ENCODE results near the gene NNT. TPM values are rescaled to one million over a fixed set of nuclear protein-coding genes. Genes with fewer than 3 reads are reported as not detected.

NNT gene
- polyA plus RNA-seq, 1 donor (not counting 4 experiments of a cell fraction or from before 2014, with no cell fraction given): 23.3 TPM

DNA sequence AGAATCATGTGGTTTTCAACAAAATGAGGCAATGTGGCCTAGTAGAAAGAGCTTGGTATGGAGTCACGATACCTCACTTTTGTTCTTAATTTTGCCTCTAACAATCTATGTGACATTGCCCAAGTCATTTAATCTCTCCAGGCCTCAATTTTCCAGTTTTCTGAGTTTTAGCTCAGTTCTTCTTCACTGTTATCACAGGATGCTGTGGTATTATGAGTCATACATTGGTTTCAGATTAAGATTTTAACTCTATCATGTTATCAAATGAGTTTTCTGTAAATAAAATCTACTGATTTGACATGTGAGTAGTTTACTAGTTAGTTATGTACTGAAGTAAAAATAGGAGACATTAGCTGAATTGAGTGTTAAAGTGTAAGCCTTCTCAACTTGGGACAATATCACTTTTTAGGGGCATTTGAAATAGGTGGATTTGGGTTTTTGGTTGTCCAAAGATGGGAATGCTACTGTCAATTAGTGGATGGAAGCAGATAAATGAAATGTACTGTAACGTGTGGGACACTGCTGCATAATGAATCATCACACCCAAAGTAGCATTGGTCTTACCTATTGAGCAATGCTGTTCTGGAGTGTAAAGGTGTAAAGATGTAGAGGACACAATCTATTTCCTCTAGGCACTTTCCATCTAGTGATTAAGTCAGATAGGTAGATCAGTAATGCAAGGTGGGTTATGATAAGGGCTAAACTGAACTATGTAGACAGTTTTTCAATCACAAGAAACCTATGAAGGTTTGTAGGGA, 73.3 kb downstream of the NNT start:
- peak; percentile 48 for FAIRE-seq
- DNase-seq (ENCODE audit: low read depth, low spot score): no peak
- Histone ChIP-seq H3K27me3 (ENCODE audit: control insufficient read depth, extremely low read depth, insufficient read depth, low read length) (no peaks in the 10 kb centered on the region), H3K4me3 (ENCODE audit: control insufficient read depth in 2 of 3, extremely low read depth in 1 of 3, insufficient read depth in 2 of 3, low read depth in 1 of 3, low read length in 3 of 3) (no peak overlapping the region), H3K36me3 (ENCODE audit: control insufficient read depth in 2 of 2, extremely low read depth in 1 of 2, insufficient read depth in 2 of 2, low read length in 2 of 2) (no peaks in the 10 kb centered on the region), H2AFZ (ENCODE audit: control insufficient read depth, low read length) (no peak overlapping the region), H3K4me1 (ENCODE audit: control insufficient read depth, extremely low read depth, insufficient read depth, low read length) (peaks cover 4% of the 10 kb centered on the region), H4K20me1 (ENCODE audit: control insufficient read depth, extremely low read depth, insufficient read depth, low read length) (no peaks in the 10 kb centered on the region), H3K4me2 (ENCODE audit: control insufficient read depth, extremely low read depth, insufficient read depth, low read depth, low read length) (no peak overlapping the region), H3K79me2 (ENCODE audit: control insufficient read depth, insufficient read depth, low read length) (no peaks in the 10 kb centered on the region), H3K9me1 (ENCODE audit: control insufficient read depth, extremely low read depth, insufficient read depth, low read length) (no peaks in the 10 kb centered on the region), H3K9me3 (ENCODE audit: control insufficient read depth, low read depth, low read length) (no peaks in the 10 kb centered on the region), H3K9ac (ENCODE audit: control insufficient read depth, extremely low read depth, insufficient read depth, low read length) (no peak overlapping the region), H3K27ac (ENCODE audit: control insufficient read depth, insufficient read depth, low read length) (no peak overlapping the region)
- dilution Hi-C loops (cut with MboI; ENCODE audit: extremely low pct_ligation_motif_present, low sequenced_read_pairs): no loop called here
- no peak for TF ChIP-seq EZH2 (IDR thresholded peaks at IDR 0.05; ENCODE audit: low read length)
- TF ChIP-seq, protein P1, sequence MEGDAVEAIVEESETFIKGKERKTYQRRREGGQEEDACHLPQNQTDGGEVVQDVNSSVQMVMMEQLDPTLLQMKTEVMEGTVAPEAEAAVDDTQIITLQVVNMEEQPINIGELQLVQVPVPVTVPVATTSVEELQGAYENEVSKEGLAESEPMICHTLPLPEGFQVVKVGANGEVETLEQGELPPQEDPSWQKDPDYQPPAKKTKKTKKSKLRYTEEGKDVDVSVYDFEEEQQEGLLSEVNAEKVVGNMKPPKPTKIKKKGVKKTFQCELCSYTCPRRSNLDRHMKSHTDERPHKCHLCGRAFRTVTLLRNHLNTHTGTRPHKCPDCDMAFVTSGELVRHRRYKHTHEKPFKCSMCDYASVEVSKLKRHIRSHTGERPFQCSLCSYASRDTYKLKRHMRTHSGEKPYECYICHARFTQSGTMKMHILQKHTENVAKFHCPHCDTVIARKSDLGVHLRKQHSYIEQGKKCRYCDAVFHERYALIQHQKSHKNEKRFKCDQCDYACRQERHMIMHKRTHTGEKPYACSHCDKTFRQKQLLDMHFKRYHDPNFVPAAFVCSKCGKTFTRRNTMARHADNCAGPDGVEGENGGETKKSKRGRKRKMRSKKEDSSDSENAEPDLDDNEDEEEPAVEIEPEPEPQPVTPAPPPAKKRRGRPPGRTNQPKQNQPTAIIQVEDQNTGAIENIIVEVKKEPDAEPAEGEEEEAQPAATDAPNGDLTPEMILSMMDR (optimal IDR thresholded peaks at IDR 0.05 in 1 of 3, IDR thresholded peaks at IDR 0.05 in 1 of 3, conservative IDR thresholded peaks at IDR 0.05 in 1 of 3; ENCODE audit: extremely low read depth in 1 of 3, insufficient read depth in 2 of 3, low read length in 3 of 3): no peak

DNA sequence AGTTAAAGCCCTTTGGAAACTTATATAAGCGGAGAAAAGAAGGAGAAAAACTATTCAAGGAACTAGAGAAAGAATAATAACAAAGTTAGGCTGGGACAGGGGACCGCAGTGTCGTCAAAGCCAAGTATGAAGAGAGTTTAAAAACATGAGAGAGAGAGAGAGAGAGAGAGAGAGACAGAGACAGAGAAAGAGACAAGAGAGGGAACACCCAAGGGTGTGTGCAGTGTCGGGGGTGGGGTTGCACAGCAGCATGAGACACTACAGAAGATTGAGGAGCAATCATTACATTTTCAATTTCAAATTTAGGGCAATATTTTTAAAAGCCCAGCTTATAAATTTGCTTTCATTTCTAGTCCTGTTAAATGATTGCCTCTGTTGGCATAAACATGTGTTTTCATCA, 74.3 kb downstream of the NNT start:
- H3K9me3 ChIP-seq (ENCODE audit: control insufficient read depth, low read depth, low read length): no peaks in the 10 kb centered on the region
- FAIRE-seq (no peak), DNase-seq (ENCODE audit: low read depth, low spot score) (no peak)
- dilution Hi-C loops (cut with MboI; ENCODE audit: extremely low pct_ligation_motif_present, low sequenced_read_pairs): no loop called here
- H3K27ac ChIP-seq (ENCODE audit: control insufficient read depth, insufficient read depth, low read length): no peak overlapping the region
- TF ChIP-seq, protein P1 (optimal IDR thresholded peaks at IDR 0.05 in 1 of 3, IDR thresholded peaks at IDR 0.05 in 1 of 3, conservative IDR thresholded peaks at IDR 0.05 in 1 of 3; ENCODE audit: extremely low read depth in 1 of 3, insufficient read depth in 2 of 3, low read length in 3 of 3): no peak
- no peak for TF ChIP-seq EZH2 (IDR thresholded peaks at IDR 0.05; ENCODE audit: low read length)
- H3K9ac ChIP-seq (ENCODE audit: control insufficient read depth, extremely low read depth, insufficient read depth, low read length): no peak overlapping the region
- no peaks in the 10 kb centered on the region for H3K9me1 ChIP-seq (ENCODE audit: control insufficient read depth, extremely low read depth, insufficient read depth, low read length)
- H3K36me3 ChIP-seq (ENCODE audit: control insufficient read depth in 2 of 2, extremely low read depth in 1 of 2, insufficient read depth in 2 of 2, low read length in 2 of 2): no peaks in the 10 kb centered on the region
- peaks cover 4% of the 10 kb centered on the region for H3K4me1 ChIP-seq (ENCODE audit: control insufficient read depth, extremely low read depth, insufficient read depth, low read length)
- no peaks in the 10 kb centered on the region for H3K27me3 ChIP-seq (ENCODE audit: control insufficient read depth, extremely low read depth, insufficient read depth, low read length)
- no peak overlapping the region for H2AFZ ChIP-seq (ENCODE audit: control insufficient read depth, low read length)
- no peaks in the 10 kb centered on the region for H4K20me1 ChIP-seq (ENCODE audit: control insufficient read depth, extremely low read depth, insufficient read depth, low read length)
- H3K4me2 ChIP-seq (ENCODE audit: control insufficient read depth, extremely low read depth, insufficient read depth, low read depth, low read length): no peak overlapping the region
- H3K4me3 ChIP-seq (ENCODE audit: control insufficient read depth in 2 of 3, extremely low read depth in 1 of 3, insufficient read depth in 2 of 3, low read depth in 1 of 3, low read length in 3 of 3): no peak overlapping the region
- no peaks in the 10 kb centered on the region for H3K79me2 ChIP-seq (ENCODE audit: control insufficient read depth, insufficient read depth, low read length)

Measured in keratinocyte (primary cell).